ENCODE results near the gene TOB1. TPM values are rescaled to one million over a fixed set of nuclear protein-coding genes. Genes with fewer than 3 reads are reported as not detected.

TOB1 gene
- total RNA-seq, 1 experiment from 2014 or later = 114 TPM

DNA sequence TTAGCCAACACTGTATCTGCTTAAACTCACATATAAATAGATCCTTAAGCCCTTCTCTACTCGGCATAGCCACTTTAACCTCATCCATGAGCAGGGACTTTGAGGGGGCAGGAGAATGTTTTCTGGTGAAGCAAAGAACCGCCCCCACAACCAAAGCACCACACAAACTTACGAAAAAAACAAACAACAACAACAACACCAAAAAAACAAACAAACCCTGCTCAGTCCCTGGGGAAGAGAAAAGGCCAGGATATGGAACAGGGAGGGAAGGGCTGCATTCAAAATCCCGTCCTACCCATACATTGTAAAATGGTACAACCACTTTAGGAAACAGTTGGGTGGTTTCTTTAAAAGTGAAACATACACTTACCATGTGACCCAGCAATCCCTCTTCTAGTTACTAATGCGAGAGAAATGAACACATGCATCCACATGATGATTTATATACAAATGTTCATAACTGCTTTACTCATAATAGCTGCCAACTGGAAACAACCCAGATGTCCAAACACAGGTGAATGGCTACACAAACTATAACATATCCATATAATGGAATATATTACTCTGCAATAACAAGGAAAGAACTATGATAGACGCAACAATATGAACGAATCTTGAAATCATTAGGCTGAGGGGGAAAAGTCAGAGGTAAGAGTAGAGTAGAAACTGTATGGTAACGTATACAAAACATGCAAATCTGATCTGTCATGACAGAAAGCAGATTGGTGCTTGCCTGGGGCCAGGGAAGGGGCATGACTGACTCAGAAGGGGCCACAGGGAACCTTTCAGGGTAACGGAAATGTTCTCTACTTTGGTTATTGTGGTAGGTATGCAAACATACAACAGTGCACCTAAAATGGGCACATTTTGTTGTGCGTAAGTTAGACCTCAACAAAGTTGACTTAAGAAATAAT is 37.7 kb upstream of the TOB1 start:
- DNase-seq = no peak
- Mint-ChIP-seq H3K36me3 (ENCODE audit: insufficient read depth, unreplicated experiment) (peaks cover 7% of the 10 kb centered on the region), H3K4me3 (ENCODE audit: unreplicated experiment) (no peak overlapping the region), H3K4me1 (ENCODE audit: low read depth, unreplicated experiment) (peaks cover 38% of the 10 kb centered on the region), H3K27me3 (ENCODE audit: insufficient read depth, unreplicated experiment) (no peaks in the 10 kb centered on the region), H3K27ac (ENCODE audit: unreplicated experiment) (peak overlapping the region; percentile 51), H3K9me3 (ENCODE audit: unreplicated experiment) (no peaks in the 10 kb centered on the region)
- Histone ChIP-seq H3K9me3 (no peaks in the 10 kb centered on the region), H3K36me3 (ENCODE audit: control insufficient read depth, insufficient read depth, low read length) (no peaks in the 10 kb centered on the region), H3K27me3 (replicated peaks; ENCODE audit: control insufficient read depth, insufficient read depth, low read length) (no peaks in the 10 kb centered on the region), H3K4me1 (peaks cover 39% of the 10 kb centered on the region), H3K4me3 (ENCODE audit: low read depth, low read length) (no peak overlapping the region)
- ChIA-PET POLR2A (interaction anchor here (0.6 to 4.6 kb wide), 8 partner anchors 14 to 43 kb away, joined by 4 to 131 read pairs (median 13); partner anchors contain the start of gene TOB1), CTCF (interaction anchor here (0.6 to 2.8 kb wide), 10 partner anchors 10 to 197 kb away, joined by 3 to 26 read pairs (median 6); partner anchors contain the start of gene TOB1)
- intact Hi-C loops (cut with micrococcal nuclease; ENCODE audit: unreplicated experiment) = no loop called here
- TF ChIP-seq, protein P1, sequence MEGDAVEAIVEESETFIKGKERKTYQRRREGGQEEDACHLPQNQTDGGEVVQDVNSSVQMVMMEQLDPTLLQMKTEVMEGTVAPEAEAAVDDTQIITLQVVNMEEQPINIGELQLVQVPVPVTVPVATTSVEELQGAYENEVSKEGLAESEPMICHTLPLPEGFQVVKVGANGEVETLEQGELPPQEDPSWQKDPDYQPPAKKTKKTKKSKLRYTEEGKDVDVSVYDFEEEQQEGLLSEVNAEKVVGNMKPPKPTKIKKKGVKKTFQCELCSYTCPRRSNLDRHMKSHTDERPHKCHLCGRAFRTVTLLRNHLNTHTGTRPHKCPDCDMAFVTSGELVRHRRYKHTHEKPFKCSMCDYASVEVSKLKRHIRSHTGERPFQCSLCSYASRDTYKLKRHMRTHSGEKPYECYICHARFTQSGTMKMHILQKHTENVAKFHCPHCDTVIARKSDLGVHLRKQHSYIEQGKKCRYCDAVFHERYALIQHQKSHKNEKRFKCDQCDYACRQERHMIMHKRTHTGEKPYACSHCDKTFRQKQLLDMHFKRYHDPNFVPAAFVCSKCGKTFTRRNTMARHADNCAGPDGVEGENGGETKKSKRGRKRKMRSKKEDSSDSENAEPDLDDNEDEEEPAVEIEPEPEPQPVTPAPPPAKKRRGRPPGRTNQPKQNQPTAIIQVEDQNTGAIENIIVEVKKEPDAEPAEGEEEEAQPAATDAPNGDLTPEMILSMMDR (IDR thresholded peaks at IDR 0.05; ENCODE audit: insufficient read depth in 1 of 2, low read depth in 1 of 2, low read length in 1 of 2, severe bottlenecking in 1 of 2, unreplicated experiment in 1 of 2) = no peak
- no TSS peak for BruUV-seq (replicated peaks)

DNA sequence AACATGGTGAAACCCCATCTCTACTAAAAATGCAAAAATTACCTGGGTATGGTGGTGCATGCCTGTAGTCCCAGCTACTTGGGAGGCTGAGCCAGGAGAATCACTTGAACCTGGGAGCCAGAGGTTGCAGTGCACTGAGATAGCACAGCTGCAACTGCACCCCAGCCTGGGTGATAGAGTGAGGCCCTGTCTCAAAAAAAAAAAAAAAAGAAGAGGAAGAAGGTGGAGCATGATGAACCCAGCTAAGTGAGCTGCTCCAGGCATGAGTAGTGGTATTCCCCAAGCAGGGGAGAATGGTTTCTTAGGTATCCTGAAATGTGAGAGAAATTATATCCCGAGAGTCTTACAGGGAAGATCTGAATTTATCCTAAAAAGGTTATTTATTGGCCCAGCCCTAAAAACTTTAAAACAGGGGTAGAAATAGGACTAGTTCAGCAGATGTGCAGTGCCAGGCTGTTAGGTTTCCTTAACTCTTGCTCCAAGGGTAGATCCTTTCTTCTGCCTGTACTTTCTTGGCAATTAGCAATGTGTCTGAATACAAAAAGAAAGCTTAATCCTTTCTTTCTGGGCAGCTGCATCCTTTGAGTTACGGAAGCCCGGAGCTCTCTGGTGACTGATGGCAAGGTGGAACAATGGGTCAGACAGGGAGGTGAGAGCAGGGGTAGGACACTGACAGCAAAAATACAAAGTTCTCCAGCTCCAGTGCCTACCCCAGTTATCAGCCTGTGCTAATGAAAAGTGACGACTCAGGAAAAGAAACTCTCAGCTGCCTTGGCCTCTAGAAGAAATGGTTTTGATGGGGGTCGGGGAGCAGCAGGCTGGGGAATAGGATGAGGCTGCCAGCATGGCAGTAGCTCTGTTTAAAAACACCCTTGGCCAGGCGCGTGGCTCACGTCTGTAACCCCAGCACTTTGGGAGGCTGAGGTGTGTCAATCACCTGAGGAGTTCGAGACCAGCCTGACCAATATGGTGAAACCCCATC is 36.5 kb upstream of the TOB1 start:
- peak overlapping the region; percentile 51 for H3K27ac Mint-ChIP-seq (ENCODE audit: unreplicated experiment)
- TF ChIP-seq, protein P1 (IDR thresholded peaks at IDR 0.05; ENCODE audit: insufficient read depth in 1 of 2, low read depth in 1 of 2, low read length in 1 of 2, severe bottlenecking in 1 of 2, unreplicated experiment in 1 of 2) = no peak
- H3K4me3 ChIP-seq (ENCODE audit: low read depth, low read length) = no peak overlapping the region
- peaks cover 3% of the 10 kb centered on the region for H3K9me3 Mint-ChIP-seq (ENCODE audit: unreplicated experiment)
- peaks cover 7% of the 10 kb centered on the region for H3K36me3 Mint-ChIP-seq (ENCODE audit: insufficient read depth, unreplicated experiment)
- H3K4me1 ChIP-seq = peaks cover 36% of the 10 kb centered on the region
- no peaks in the 10 kb centered on the region for H3K36me3 ChIP-seq (ENCODE audit: control insufficient read depth, insufficient read depth, low read length)
- no peak for DNase-seq
- no peak overlapping the region for H3K4me3 Mint-ChIP-seq (ENCODE audit: unreplicated experiment)
- intact Hi-C loops (cut with micrococcal nuclease; ENCODE audit: unreplicated experiment) = no loop called here
- H3K9me3 ChIP-seq = no peaks in the 10 kb centered on the region
- H3K27me3 Mint-ChIP-seq (ENCODE audit: insufficient read depth, unreplicated experiment) = no peaks in the 10 kb centered on the region
- no TSS peak for BruUV-seq (replicated peaks)
- no peaks in the 10 kb centered on the region for H3K27me3 ChIP-seq (replicated peaks; ENCODE audit: control insufficient read depth, insufficient read depth, low read length)
- ChIA-PET POLR2A (interaction anchor here (1.0 to 1.5 kb wide), 2 partner anchors 11 to 36 kb away, joined by 5 to 8 read pairs; partner anchors contain the start of gene TOB1), CTCF (interaction anchor here (0.5 to 1.2 kb wide), 2 partner anchors 33 to 50 kb away, joined by 5 to 6 read pairs; no protein-coding TSS in a partner anchor)
- peaks cover 37% of the 10 kb centered on the region for H3K4me1 Mint-ChIP-seq (ENCODE audit: low read depth, unreplicated experiment)

All from Caco-2 (cell line).